Neural cell (in vitro differentiated cells): ENCODE measurements around the gene ZNF644. TPM values are rescaled to one million over a fixed set of nuclear protein-coding genes. Genes with fewer than 3 reads are reported as not detected.

Experiments
- H2AFZ ChIP-seq: fragments of 200-600, 300-800 bp; sonication (generic), shearing (Covaris generic); 2 replicates; pipeline ENCODE4 v1.6.0; 2014; ENCODE audit warnings: low read depth, mild to moderate bottlenecking, antibody characterized with exemption, low read length, moderate library complexity
- H3F3A ChIP-seq: fragments of 200-600 bp; shearing (Covaris generic); 2 replicates; pipeline ENCODE4 v1.6.1; 2016; ENCODE audit warnings: mild to moderate bottlenecking, moderate library complexity, mixed read lengths, antibody characterized with exemption, low read length; ENCODE audit not compliant: insufficient read depth, poor library complexity, severe bottlenecking
- H3K27ac ChIP-seq: fragments of 200-600, 300-800 bp; sonication (generic), shearing (Covaris generic); 2 replicates; pipeline ENCODE4 v1.5.1; 2014; ENCODE audit warnings: mild to moderate bottlenecking, low read length, moderate library complexity
- H3K27me3 ChIP-seq: fragments of 300-800, 200-600 bp; sonication (generic), shearing (Covaris generic); 2 replicates; pipeline ENCODE4 v1.6.0; 2014; ENCODE audit warnings: mild to moderate bottlenecking, low read depth, low read length, moderate library complexity; ENCODE audit not compliant: insufficient read depth
- H3K36me3 ChIP-seq: fragments of 300-800, 200-600 bp; sonication (generic), shearing (Covaris generic); 2 replicates; pipeline ENCODE4 v1.5.1; 2014; ENCODE audit warnings: mild to moderate bottlenecking, antibody characterized with exemption, low read length, moderate library complexity; ENCODE audit not compliant: insufficient read depth
- H3K4me2 ChIP-seq: fragments of 300-800, 200-600 bp; sonication (generic), shearing (Covaris generic); 2 replicates; pipeline ENCODE4 v1.6.0; 2014; ENCODE audit warnings: mild to moderate bottlenecking, low read length
- H3K4me3 ChIP-seq: fragments of 300-800, 200-600 bp; sonication (generic), shearing (Covaris generic); 2 replicates; pipeline ENCODE4 v1.5.1; 2014; ENCODE audit warnings: mild to moderate bottlenecking, low read length, moderate library complexity
- H3K79me2 ChIP-seq: fragments of 200-600 bp; shearing (Covaris generic); replicated peaks from 2 replicates; pipeline ENCODE4 v1.6.0; 2014; ENCODE audit warnings: mild to moderate bottlenecking, low read length, moderate library complexity; ENCODE audit not compliant: insufficient read depth
- H3K9ac ChIP-seq: fragments of 300-800, 200-600 bp; sonication (generic), shearing (Covaris generic); 2 replicates; pipeline ENCODE4 v1.6.1; 2016; ENCODE audit warnings: mild to moderate bottlenecking, low read length, mixed read lengths
- H3K9me2 ChIP-seq: fragments of 200-600 bp; shearing (Covaris generic); 2 replicates; pipeline ENCODE4 v1.6.1; 2016; ENCODE audit warnings: mild to moderate bottlenecking, low read length, mixed read lengths; ENCODE audit not compliant: insufficient read depth
- H3K9me3 ChIP-seq: fragments of 200-600, 300-800 bp; sonication (generic), shearing (Covaris generic); 2 replicates; pipeline ENCODE4 v1.6.1; 2016; ENCODE audit warnings: mild to moderate bottlenecking, mixed run types, low read length, moderate library complexity, mixed read lengths
- H4K20me1 ChIP-seq: fragments of 200-600 bp; shearing (Covaris generic); 2 replicates; pipeline ENCODE4 v1.6.1; 2016; ENCODE audit warnings: mild to moderate bottlenecking, mixed run types; ENCODE audit not compliant: insufficient read depth
- CTCF ChIP-seq: fragments of 450-650 bp; IDR thresholded peaks from 2 replicates; pipeline ENCODE4 v1.5.1; 2014; ENCODE audit warnings: antibody characterized with exemption, mild to moderate bottlenecking, moderate library complexity; ENCODE audit not compliant: poor library complexity, severe bottlenecking
- EP300 ChIP-seq: fragments of 450-650 bp; conservative IDR thresholded peaks from 2 replicates; pipeline ENCODE4 v1.6.1; 2014; ENCODE audit warnings: antibody characterized with exemption, mild to moderate bottlenecking, moderate library complexity; ENCODE audit not compliant: poor library complexity, severe bottlenecking
- EZH2 ChIP-seq: fragments of 200-600, 300-800 bp; shearing (Covaris generic), sonication (generic); IDR thresholded peaks from 2 replicates; pipeline ENCODE4 v1.6.1; 2014; ENCODE audit warnings: antibody characterized with exemption, low read length, borderline replicate concordance, mild to moderate bottlenecking; ENCODE audit not compliant: insufficient read depth, poor library complexity, severe bottlenecking
- MXI1 ChIP-seq: fragments of 450-650 bp; conservative IDR thresholded peaks from 2 replicates; pipeline ENCODE4 v1.6.1; 2014; ENCODE audit warnings: antibody characterized with exemption, mild to moderate bottlenecking; ENCODE audit not compliant: poor library complexity, severe bottlenecking
- POLR2AphosphoS5 ChIP-seq: IDR thresholded peaks from 2 replicates; pipeline ENCODE4 v1.6.1; 2012
- RAD21 ChIP-seq: fragments of 450-650 bp; conservative IDR thresholded peaks from 2 replicates; pipeline ENCODE4 v1.6.1; 2014; ENCODE audit warnings: antibody characterized with exemption, mild to moderate bottlenecking, moderate library complexity
- SMC3 ChIP-seq: fragments of 450-650 bp; conservative IDR thresholded peaks from 2 replicates; pipeline ENCODE4 v1.6.1; 2014; ENCODE audit warnings: antibody characterized with exemption, mild to moderate bottlenecking, moderate library complexity; ENCODE audit not compliant: poor library complexity
- TAF1 ChIP-seq: IDR thresholded peaks from 2 replicates; pipeline ENCODE4 v1.6.1; 2012; ENCODE audit warnings: low read depth
- polyA plus RNA-seq: library from polyadenylated mRNA; depleted of rRNA; stranded (reverse); fragments of >200 nt; gene quantifications from 2 replicates; pipeline ENCODE4 v1.2.3, GENCODE V29; 2014
- TF ChIP-seq, protein P1 (sequence below): IDR thresholded peaks from 2 replicates; pipeline ENCODE4 v1.6.1; 2012; ENCODE audit warnings: borderline replicate concordance

The ZNF644 gene
- polyA plus RNA-seq, 1 donor from 2014 or later, result 71.7 TPM

DNA sequence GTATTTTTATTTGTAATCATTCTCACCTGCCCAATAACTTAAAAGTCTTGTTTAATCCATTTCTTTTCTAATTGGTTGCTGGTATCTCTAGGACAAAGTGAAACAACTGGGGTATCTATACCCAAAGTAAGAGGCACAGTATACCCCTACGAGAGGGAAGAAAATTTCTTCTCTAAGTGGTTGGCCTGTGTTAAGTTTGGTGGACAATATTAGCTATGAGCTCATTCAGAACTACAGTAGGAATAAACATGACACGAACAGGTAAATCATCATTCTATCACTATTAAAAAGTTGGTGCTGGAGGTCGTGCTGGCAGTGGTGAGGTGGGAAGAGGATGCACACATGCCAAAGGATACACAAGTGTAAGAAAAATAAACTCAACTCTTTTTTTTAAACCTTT is 99.6 kb downstream of the ZNF644 start:
- H3K27me3 ChIP-seq, result no peaks in the 10 kb centered on the region
- H3K79me2 ChIP-seq, result peaks cover 66% of the 10 kb centered on the region
- H3K36me3 ChIP-seq, result no peaks in the 10 kb centered on the region
- H3K27ac ChIP-seq, result no peak overlapping the region
- H3K9me2 ChIP-seq, result no peaks in the 10 kb centered on the region
- TF ChIP-seq RAD21 (no peak), CTCF (no peak), POLR2AphosphoS5 (no peak), EP300 (no peak)
- H3F3A ChIP-seq, result no peaks in the 10 kb centered on the region
- no peak overlapping the region for H3K4me2 ChIP-seq
- H3K9me3 ChIP-seq, result no peaks in the 10 kb centered on the region
- no peak overlapping the region for H3K4me3 ChIP-seq
- H2AFZ ChIP-seq, result no peak overlapping the region
- H4K20me1 ChIP-seq, result no peaks in the 10 kb centered on the region
- H3K9ac ChIP-seq, result no peak overlapping the region

DNA sequence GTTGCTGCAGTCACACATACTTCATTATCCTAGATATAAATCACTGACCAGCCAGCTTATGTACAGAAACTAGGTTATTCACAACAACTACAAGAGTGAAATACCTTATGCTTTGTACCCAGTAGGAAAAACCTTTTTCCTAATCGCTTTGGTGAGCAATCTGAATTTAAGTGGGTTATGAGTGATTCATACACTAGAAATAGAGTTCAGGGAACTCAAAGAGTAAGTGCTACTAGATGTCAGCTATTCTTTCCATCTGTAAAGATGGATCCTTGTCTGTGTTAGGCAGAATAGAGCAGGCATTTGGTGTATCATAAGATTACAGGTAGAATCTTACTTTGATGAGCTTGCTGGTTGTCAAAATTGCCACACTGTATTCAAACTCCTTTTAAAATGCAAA is 101.9 kb downstream of the ZNF644 start:
- Histone ChIP-seq H2AFZ (no peak overlapping the region), H3K9ac (no peak overlapping the region), H3K9me2 (no peaks in the 10 kb centered on the region), H3K27ac (no peak overlapping the region), H3K36me3 (no peaks in the 10 kb centered on the region), H3F3A (no peaks in the 10 kb centered on the region), H3K9me3 (no peaks in the 10 kb centered on the region), H3K27me3 (no peaks in the 10 kb centered on the region), H3K79me2 (peaks cover 51% of the 10 kb centered on the region), H3K4me2 (no peak overlapping the region), H3K4me3 (no peak overlapping the region), H4K20me1 (no peaks in the 10 kb centered on the region)
- TF ChIP-seq TAF1 (no peak), EP300 (no peak), SMC3 (no peak), RAD21 (no peak), CTCF (no peak), POLR2AphosphoS5 (no peak), MXI1 (no peak), EZH2 (no peak)
- TF ChIP-seq, protein P1, sequence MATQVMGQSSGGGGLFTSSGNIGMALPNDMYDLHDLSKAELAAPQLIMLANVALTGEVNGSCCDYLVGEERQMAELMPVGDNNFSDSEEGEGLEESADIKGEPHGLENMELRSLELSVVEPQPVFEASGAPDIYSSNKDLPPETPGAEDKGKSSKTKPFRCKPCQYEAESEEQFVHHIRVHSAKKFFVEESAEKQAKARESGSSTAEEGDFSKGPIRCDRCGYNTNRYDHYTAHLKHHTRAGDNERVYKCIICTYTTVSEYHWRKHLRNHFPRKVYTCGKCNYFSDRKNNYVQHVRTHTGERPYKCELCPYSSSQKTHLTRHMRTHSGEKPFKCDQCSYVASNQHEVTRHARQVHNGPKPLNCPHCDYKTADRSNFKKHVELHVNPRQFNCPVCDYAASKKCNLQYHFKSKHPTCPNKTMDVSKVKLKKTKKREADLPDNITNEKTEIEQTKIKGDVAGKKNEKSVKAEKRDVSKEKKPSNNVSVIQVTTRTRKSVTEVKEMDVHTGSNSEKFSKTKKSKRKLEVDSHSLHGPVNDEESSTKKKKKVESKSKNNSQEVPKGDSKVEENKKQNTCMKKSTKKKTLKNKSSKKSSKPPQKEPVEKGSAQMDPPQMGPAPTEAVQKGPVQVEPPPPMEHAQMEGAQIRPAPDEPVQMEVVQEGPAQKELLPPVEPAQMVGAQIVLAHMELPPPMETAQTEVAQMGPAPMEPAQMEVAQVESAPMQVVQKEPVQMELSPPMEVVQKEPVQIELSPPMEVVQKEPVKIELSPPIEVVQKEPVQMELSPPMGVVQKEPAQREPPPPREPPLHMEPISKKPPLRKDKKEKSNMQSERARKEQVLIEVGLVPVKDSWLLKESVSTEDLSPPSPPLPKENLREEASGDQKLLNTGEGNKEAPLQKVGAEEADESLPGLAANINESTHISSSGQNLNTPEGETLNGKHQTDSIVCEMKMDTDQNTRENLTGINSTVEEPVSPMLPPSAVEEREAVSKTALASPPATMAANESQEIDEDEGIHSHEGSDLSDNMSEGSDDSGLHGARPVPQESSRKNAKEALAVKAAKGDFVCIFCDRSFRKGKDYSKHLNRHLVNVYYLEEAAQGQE, result no peak
